Liver (tissue), 3 donors: ENCODE results near the gene MALT1.

Experiments used
- ATF3 ChIP-seq: IDR thresholded peaks from 2 replicates; pipeline ENCODE4 v1.6.1; 2016; ENCODE audit warnings: antibody characterized with exemption
- CTCF ChIP-seq: fragments of 150-350 bp; IDR thresholded peaks from 2 replicates; pipeline ENCODE4 v1.5.1; 2017; ENCODE audit warnings: improper control_type of control experiment, low read depth, low read length; ENCODE audit not compliant: missing input control
- FOXA2 ChIP-seq: IDR thresholded peaks from 2 replicates; pipeline ENCODE4 v1.6.1; 2016; ENCODE audit warnings: antibody characterized with exemption
- GABPA ChIP-seq, 2 donors: IDR thresholded peaks in 1 of 2; conservative IDR thresholded peaks in 1 of 2; 2 replicates each; pipeline ENCODE4 v1.6.1; 2016; ENCODE audit warnings: antibody characterized with exemption in 2 of 2, mild to moderate bottlenecking in 1 of 2, moderate library complexity in 1 of 2
- HNF4A ChIP-seq, 2 donors: conservative IDR thresholded peaks; 2 replicates each; pipeline ENCODE4 v1.6.1; 2016; ENCODE audit warnings: antibody characterized with exemption in 2 of 2, mild to moderate bottlenecking in 2 of 2
- JUND ChIP-seq, 2 donors: IDR thresholded peaks; 2 replicates each; pipeline ENCODE4 v1.6.1; 2016; ENCODE audit warnings: antibody characterized with exemption in 2 of 2
- RAD21 ChIP-seq, 2 donors: IDR thresholded peaks; 2 replicates each; pipeline ENCODE4 v1.6.1; 2016; ENCODE audit warnings: antibody characterized with exemption in 2 of 2, mild to moderate bottlenecking in 2 of 2
- REST ChIP-seq: IDR thresholded peaks from 2 replicates; pipeline ENCODE4 v1.6.1; 2016; ENCODE audit warnings: antibody characterized with exemption, mild to moderate bottlenecking
- RXRA ChIP-seq, 2 donors: IDR thresholded peaks; 2 replicates each; pipeline ENCODE4 v1.6.1; 2017 to 2018; ENCODE audit warnings: antibody characterized with exemption in 2 of 2, mild to moderate bottlenecking in 1 of 2
- SP1 ChIP-seq: IDR thresholded peaks from 2 replicates; pipeline ENCODE4 v1.6.1; 2018; ENCODE audit warnings: antibody characterized with exemption, mild to moderate bottlenecking
- TAF1 ChIP-seq: conservative IDR thresholded peaks from 2 replicates; pipeline ENCODE4 v1.6.1; 2016; ENCODE audit warnings: antibody characterized with exemption, mild to moderate bottlenecking
- YY1 ChIP-seq: IDR thresholded peaks from 2 replicates; pipeline ENCODE4 v1.6.1; 2016; ENCODE audit warnings: antibody characterized with exemption, mild to moderate bottlenecking
- TF ChIP-seq, protein P1 (sequence below): IDR thresholded peaks from 2 replicates; pipeline ENCODE4 v1.6.1; 2016; ENCODE audit warnings: antibody characterized with exemption
- TF ChIP-seq, protein P2 (sequence below): IDR thresholded peaks from 2 replicates; pipeline ENCODE4 v1.6.1; 2016; ENCODE audit warnings: antibody characterized with exemption
- donor health status: healthy.
- donor health status: healthy.

- no peak for TF ChIP-seq CTCF
- no peak for TF ChIP-seq REST
- TF ChIP-seq ATF3, result no peak
- TF ChIP-seq, protein P1, sequence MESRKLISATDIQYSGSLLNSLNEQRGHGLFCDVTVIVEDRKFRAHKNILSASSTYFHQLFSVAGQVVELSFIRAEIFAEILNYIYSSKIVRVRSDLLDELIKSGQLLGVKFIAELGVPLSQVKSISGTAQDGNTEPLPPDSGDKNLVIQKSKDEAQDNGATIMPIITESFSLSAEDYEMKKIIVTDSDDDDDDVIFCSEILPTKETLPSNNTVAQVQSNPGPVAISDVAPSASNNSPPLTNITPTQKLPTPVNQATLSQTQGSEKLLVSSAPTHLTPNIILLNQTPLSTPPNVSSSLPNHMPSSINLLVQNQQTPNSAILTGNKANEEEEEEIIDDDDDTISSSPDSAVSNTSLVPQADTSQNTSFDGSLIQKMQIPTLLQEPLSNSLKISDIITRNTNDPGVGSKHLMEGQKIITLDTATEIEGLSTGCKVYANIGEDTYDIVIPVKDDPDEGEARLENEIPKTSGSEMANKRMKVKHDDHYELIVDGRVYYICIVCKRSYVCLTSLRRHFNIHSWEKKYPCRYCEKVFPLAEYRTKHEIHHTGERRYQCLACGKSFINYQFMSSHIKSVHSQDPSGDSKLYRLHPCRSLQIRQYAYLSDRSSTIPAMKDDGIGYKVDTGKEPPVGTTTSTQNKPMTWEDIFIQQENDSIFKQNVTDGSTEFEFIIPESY, result no peak
- TF ChIP-seq GABPA (IDR thresholded peaks at IDR 0.05 in 1 of 2, conservative IDR thresholded peaks at IDR 0.05 in 1 of 2), result no peak
- TF ChIP-seq HNF4A (conservative IDR thresholded peaks at IDR 0.05), result no peak
- TF ChIP-seq JUND (IDR thresholded peaks at IDR 0.05), result no peak
- TF ChIP-seq TAF1, result no peak
- TF ChIP-seq, protein P2, sequence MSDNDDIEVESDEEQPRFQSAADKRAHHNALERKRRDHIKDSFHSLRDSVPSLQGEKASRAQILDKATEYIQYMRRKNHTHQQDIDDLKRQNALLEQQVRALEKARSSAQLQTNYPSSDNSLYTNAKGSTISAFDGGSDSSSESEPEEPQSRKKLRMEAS, result no peak
- no peak for TF ChIP-seq YY1
- no peak for TF ChIP-seq SP1
- TF ChIP-seq RAD21 (IDR thresholded peaks at IDR 0.05), result no peak
- TF ChIP-seq FOXA2, result no peak
- no peak for TF ChIP-seq RXRA (IDR thresholded peaks at IDR 0.05)
These were observed 28.9 kb downstream of the MALT1 start for GRCh38 chr18:58700209-58700608.
